Measurements from ENCODE around the gene IGSF9.
"Not testable (repeated sequence)": the region's sequence is repeated elsewhere in the genome, so short reads cannot be mapped to it uniquely, and the experiment has no call there.

The IGSF9 gene

DNA sequence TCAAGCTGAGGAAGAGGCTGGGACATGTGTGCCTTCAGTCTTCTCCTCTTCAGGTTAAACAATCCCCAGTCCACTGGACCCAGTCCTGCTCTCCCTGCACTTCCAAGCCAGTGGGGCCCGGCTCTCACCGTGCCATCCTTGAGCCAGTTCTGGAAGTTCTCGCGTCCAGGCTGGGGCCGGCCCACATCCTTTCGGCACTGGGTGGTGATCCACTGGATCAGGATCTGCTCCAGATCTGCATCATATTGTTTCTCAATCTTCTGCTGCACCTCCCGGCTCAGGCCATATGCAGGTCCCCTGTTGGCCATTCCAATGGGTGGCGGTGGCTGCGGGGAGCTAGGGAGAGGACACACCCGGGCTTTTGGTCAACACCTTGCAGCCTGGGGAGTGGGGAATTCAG is 25.2 kb downstream of the IGSF9 start:
- no peak for DNase-seq (ENCODE audit: low spot score)

DNA sequence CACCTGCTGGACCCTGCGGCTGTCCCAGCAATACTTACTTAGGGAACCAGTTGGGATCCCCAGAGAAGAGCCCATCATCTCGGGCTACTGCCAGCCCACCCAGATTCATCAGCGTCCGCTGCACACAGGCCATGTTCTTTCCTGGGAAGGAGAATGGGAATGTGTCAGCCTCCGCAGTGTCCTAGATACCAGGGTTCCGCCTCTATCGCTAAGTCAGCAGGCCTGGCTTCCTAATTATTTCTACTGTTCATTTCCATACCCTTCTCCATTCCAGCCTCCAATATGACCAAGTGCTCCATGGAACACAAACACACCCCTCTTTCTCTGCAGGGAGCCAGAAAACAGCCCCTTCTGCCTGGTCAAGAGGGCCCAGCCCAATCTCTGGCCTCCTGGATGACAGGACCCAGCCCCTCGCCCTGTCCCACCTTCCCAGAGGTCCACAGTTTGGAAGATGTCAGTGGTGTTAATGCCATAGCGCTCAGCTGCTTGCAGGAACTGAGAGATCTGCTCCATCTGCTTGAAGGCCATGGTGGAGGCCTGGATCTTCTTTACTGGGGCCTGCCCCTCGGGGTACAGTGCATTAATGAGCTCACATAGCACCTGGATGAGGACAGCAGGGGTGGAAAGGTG is 26.1 kb downstream of the IGSF9 start:
- DNase-seq (ENCODE audit: low spot score): no peak

DNA sequence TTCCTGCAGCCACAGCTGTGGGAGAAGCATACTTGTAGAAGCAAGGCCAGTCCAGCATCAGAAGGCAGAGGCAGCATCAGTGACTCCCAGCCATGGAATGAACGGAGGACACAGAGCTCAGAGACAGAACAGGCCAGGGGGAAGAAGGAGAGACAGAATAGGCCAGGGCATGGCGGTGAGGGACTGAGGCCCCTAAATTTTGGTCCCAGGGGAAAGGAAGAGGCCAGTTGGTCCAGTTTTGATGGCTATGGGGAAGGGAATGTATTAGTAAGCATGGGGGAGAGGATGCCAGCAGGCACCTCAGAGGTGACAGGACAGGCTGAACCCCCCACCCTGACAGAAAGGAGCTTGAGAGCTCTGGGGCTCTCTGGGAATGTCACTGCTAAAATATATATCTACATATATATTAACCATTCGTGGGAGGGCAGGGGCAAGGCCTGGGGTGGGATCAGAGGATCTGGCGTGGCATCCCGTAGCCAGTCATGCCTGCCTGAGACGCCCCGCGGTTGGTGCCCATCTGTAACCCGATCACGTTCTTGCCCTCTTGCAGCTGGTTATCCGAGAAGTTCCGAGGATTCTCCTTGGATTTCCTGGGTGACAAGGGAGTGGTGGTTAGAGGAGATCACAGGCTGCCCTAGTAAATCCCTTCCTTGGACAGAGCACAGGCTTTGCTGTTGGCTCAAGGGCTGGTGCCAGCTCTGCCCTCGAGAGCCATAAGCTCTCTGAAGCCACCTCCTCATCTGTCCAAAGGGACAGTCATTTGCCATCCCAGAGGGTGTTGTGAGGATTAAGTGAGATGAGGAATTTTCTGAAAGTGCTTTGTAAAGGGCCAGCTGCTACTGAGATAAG is 26.8 kb downstream of the IGSF9 start:
- DNase-seq (ENCODE audit: low spot score): no peak

DNA sequence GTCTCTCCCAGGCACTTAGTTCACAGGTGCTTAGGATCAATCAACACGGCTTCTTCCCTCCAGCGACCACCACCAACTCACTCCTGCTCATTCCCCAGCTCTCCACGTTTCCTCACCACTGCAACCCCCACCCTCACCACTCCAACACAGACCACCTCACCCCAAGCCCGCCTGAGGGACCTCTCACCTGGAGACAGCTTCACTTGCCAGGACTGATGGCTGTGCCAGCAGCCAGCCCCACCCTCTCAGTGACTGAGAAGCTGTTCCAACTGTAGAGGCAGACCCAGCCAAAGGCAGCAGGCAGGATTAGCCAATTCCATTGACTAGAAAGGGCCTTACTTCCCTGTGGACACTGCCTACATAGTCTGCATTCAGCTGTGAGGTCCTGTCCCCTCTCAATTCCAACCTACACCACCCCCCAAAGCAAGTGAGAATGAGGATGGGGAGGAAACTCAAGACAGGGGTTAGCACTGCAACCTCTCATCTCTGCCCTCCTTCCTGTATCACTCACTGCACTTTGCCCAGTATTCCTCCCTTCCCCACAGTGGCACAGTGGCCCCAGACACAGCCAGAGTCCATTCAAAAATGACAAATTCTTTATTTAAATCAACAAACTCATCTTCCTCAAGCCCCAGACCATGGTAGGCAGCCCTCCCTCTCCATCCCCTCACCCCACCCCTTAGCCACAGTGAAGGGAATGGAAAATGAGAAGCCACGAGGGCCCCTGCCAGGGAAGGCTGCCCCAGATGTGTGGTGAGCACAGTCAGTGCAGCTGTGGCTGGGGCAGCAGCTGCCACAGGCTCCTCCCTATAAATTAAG is 27.7 kb downstream of the IGSF9 start:
- DNase-seq (ENCODE audit: low spot score): no peak

DNA sequence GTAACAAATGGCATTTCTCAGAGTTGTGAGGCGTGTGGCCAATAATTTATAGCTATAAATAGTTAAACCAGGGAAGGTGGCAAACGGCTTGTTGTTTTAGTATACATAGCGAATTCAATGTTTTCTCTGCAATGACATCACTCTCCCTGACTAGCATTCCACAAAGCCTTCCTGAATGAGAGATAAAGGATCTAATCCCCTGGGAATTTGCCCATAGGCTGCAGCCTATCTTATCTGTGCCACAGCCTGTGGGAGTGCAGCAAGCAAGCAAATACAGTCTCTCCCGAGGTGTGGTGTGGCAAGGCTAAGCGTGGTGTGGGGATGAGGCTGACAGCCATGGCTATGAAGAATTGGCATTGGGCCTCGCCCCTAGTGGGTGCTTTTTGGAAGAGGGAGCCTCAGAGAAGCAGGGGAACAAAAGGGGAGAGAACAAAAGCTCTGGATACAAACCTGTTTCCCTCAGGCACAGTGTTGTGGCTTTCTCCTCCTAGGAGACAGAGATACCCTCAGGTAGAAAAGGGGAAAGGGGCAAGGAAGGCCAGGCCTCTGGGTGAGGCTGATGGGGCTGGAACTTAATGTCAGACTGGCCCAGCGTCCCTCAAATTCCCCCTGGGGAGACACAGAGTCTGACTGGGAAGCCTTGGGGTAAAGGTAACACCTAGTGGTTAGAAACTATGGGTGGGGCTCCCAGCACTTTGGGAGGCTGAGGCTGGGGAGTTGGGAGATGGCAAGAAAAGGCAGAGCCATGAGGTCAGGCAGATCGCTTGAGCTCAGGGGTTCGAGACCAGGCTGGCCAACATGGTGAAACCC is 29.0 kb downstream of the IGSF9 start:
- no peak for DNase-seq (ENCODE audit: low spot score)

DNA sequence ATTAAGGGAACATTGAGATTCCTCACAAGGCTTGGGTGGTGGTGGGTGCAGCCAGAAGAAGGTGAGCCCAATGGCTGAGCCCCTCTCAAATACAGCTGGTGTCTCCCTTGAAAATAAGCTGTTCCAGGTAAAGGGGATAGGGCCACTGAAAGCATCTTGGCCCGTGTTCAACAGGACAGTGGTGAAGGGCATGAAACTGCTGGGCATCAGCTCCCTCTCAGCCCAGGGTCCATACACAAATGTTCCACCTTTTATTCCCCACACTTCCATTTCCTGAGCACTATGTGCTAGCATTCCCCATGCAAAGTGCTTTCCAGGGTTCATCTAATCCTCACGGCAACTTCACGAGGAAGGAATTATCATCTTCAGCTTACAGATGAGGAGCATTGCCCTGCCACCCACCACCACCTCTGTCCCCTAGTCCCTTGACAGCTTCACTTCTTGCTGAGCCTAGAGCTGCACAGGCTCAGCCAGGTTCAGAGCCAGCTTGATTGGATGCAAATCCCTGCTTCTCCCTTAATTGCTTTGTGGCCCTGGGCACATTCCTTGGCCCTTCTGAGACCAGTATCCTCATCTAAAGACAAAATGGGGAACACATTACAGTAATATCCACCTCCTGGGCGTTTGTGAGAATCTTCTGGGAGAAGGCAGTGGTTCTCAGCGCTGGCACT is 29.7 kb downstream of the IGSF9 start:
- no peak for DNase-seq (ENCODE audit: low spot score)

DNA sequence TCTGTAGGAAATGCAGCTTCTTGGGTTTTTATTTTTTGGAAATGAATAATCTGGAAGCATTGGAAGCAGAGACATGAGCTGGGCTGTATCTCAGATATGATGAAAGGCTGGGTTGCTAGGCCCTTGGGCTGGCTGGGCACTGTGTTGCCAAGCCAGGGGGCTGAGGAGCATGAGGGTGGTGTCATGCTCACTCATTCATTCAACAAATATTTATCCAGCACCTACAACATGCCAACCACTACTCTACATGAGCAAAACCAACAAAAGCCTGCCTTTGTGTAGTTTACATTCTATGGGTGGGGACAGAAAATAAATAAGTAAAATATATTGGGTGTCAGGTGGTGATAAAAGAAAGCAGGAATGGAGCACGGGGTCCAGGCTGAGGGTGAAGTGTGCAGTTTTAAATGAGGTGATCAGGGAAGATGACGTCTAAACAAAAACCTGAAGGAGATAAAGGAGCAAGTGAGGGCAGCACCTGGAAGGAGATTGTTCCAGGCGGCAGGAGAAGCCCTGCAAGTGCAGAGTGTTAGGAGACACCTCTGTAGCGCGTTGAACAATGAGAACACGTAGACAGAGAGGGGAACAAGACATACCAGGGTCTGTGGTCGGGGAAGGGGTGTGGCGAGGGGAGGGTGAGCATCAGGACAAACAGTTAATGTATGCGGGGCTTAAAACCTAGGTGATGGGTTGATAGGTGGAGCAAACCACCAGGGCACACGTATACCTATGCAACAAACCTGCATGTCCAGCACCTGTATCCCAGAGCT is 31.0 kb downstream of the IGSF9 start:
- no peak for DNase-seq (ENCODE audit: low spot score)

DNA sequence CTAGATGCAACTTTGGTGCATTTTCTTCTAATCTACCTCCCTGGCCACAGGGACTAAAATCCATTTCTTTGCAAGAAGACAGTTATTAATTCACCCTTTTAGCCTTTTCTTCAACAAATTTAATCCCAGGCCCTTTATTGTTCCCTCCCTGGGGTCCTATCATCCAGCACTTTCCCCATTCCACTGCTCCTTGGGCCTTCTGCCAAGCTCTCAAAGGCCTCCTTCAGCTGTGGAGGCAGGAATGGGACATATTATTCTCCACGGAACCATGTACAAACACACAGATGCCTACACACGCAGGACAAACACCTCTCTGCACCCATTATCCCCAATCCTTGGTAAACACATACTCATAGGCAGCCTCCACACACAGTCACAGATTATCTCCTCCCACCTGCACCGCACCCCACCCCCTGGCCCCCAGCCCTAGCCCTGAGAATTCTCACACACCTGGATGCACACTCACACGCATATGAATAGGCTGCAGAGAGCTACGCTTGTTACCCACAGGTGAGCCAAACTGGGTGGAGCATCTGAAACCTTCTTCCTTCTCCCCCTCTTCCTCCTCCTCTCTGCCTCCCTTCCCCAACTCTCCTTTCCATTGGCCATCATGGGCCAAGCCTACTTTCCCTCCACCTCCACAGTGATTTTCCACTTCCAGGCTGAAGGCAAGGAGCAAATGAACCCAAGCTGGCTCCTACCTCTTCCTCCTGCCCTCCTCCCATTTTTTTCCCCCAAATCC is 31.8 kb downstream of the IGSF9 start:
- DNase-seq (ENCODE audit: low spot score): no peak

DNA sequence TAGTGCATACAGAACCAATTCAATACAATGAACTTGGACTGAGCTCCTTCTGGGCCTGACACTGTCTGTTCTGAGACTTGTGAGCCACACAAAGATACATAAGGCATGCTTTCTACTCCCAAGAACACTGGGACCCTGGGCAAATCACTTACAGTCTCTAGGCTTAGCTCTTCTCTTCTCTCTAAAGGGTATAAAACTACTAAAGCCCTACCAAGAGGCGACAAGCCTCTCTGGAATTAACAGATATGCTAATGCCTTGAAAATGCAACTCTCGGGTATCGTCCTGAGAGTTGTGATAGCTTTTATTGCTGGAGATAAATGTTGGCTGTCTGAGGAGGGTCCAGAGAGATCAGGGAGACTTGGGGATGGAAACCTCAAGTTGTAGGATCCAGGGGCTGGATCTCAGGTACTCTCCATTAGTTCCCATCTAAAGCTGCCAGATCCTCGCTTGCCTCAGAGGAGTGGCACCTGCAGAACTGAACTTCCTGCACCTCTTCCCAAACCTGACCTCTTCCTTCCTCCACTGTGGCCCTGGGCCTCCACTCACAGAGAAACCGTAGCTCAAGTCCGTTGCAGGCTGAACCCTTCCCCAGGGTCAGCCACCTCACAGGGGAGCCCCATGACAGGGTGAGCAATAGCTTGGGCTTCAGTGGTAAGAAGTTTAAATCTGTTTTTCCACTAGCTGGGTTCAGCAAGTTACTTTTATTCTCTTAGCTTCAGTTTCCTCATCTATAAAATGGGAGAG is 33.9 kb downstream of the IGSF9 start:
- DNase-seq (ENCODE audit: low spot score): no peak

DNA sequence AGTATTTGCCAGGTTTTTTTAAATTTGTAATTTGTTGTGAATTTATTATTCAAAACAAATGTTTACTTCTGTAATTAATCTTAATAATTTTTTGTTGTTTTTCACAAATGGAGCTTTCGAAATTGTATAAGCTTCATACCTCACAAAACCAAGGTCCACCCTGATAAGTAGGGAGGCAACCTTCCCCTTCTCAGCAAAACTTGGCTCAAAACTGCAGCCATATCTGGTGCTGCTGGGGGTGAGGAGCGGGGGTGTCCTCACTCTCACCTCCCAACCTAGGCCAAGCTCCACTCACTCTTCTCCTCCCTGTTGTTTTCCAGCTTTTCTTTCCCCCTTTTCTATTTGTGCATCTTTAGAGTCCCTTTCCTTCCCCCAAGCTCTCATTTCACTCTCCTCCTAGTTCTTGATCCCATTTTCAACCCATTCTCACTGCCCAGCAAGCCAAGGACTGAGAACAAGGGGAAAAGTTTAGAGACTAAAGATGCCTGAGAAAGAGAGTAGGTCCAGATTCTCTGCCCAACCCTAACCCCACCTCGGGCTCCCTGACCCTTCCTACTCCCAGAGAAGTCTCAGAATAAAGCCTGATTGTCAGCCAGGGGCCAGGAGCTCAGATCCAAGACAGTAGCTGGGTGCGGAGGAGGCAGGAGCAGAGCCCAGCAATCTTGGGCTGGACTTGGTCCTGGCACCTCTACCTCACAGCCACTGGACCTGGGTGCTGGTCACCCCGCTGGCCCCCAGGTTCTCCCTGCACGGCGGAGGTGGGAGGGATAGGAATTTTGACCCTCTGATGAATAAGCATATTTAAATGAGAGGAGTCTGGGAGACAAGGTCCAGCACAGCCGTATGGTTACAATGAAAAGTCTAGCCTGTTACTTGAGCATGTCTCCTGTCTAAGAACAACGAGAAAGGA is 37.1 kb downstream of the IGSF9 start:
- DNase-seq (ENCODE audit: low spot score): no peak

DNA sequence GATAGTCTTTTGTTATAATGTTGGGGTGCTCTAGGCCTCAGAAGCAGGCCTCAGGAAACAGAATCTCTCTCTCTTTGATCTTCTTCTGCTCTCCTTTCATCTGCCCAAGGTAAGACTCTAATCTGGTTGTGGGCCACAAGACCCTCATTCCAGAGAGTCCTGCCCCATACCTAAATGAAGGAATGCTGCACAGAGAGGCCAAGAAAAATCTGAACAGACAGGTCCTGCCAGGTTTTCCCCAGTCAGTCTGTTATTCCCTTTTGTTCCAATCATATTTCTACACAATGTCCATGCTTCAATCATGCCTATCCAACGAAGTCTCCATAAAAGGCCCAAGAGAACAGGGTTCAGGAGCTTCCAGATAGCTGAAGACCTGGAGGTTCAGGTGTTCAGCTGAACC is 38.5 kb downstream of the IGSF9 start:
- DNase-seq (ENCODE audit: low spot score): no peak

DNA sequence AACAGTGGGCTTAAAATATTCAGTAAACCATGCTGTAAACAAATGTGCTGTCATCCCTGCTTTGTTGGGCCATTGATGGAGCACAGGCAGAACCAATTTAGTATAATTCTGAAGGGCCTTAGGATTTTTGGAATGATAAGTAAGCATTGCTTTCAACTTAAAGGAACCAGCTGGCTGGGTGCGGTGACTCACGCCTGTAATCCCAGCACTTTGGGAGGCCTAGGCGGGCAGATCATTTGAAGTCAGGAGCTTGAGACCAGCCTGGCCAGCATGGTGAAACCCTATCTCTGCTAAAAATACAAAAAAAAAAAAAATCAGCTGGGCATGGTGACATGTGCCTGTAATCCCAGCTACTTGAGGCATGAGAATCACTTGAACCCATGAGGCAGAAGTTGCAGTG is 41.4 kb downstream of the IGSF9 start:
- DNase-seq (ENCODE audit: low spot score): not testable (repeated sequence)

DNA sequence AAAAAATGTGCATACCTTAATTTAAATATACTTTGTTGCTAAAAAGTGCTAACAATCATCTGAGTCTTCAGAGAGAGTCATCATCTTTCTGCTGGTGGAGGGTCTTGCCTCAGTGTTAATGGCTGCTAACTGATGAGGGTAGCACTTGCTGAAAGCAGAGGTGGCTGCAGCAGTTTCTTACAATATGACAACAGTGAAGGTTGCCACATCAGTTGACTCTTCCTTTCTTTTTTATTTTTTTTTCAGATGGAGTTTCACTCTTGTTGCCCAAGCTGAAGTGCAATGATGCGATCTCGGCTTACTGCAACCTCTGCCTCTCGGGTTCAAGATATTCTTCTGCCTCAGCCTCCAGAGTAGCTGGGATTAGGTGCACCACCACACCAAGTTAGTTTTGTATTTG is 42.9 kb downstream of the IGSF9 start:
- no peak for DNase-seq (ENCODE audit: low spot score)

DNA sequence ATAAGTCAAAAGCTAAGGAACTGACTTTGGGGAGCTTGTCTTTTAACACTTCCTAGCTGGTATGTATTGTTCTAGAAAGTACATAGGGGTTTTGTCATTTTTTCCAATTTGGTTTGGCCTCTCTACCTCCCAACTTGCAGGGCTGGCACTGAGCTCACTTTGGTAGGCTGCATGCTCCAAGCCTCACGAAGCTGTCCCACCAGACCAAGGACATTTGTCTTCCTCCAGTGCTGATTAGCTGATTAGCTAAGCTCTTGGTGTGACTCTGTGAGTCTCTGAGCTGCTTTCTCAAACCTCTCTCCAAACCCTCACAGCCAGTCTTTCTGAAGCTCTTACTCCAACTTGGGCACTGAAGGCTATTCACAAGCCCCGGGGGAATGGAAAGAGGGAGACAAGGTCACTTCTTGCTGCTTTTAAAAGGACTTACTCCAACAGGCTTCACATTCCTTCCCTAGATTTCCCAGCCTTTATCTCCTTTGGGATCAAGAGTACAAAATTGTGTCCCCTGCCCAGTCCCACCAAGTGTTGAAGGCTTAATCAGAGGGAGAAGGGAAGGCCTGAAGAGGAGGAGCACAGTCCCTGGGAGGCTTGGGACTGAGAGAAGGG is 44.6 kb downstream of the IGSF9 start:
- DNase-seq (ENCODE audit: low spot score): no peak

DNA sequence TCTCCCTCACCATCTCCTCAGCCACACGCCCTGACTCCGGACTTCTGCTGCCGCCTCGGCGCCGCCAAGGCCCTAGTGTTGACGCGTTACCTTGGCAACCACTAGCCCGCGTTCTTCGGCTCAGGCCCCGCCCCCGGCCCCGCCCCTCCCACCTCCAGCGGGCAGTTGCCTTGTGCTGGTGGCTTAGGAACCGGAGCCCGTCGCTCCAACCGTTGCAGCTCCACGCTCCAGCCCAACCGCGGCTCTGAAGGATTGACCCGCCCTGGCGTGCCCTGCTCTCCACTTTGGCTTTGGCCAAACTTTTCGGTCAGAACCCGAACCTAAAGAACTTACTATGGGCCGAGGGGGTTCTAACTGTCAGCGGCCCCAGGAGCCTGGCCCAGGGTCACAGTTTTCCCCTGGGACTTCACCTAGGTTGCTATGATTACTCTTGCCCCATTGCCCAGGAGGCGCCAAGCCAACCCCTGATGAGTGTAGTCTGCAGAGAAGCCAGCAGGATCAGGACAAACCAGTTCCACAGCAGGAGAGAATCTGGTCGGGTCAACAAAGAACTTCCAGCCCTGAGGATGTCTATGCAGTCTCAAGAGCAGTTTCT is 45.2 kb downstream of the IGSF9 start, which contains the start of gene CFAP45:
CFAP45 (minus strand) TSS at position 80 of the 595 bp plus-strand sequence; CDS start at position 13, 67 bp downstream.
- no peak for DNase-seq (ENCODE audit: low spot score)

DNA sequence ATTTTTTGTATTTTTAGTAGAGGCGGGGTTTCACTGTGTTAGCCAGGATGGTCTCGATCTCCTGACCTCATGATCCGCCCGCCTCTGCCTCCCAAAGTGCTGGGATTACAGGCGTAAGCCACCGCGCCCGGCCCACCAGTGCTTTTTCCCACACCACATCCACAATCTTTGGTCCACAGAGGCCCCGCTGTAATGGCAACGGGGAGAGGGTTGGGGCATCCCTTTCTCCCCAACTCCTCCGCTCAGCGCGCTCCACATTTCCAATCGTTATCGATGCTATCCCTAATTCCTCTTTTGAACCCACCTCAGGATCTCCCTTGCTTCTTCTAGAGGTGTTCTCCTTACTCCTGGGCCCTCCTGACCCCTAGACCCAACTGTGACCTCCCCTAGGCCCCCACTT is 45.8 kb downstream of the IGSF9 start:
- DNase-seq (ENCODE audit: low spot score): not testable (repeated sequence)

DNA sequence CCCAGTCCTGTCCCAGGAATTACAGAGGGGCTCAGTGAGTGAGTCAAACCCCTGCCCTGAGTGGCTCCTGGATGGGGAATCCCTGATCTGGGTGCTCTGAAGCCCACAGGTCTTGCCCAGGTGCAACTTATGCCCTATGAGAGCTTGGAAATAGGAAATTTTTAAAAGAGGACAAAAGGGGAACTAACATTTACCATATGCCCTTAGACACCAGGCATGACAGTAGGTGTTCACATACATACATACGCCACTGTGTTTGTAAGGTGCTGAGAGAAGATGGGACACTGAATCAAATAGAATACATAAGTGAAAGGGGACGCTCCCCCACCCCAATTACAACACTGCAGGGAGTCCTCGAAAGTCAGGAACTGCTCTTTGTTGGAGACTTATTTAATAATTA is 46.9 kb downstream of the IGSF9 start:
- DNase-seq (ENCODE audit: low spot score): no peak

Measured in RKO (cell line).